SK-N-SH (cell line): Measurements from ENCODE around the gene GALNT12. TPM values are rescaled to one million over a fixed set of nuclear protein-coding genes. Genes with fewer than 3 reads are reported as not detected.

Source experiments
- CTCF ChIA-PET: fragments of 300-600, 350-600 bp; formaldehyde crosslinking; extraction: SDS; loops from one replicate; lab custom pipeline; 2021; lab: Yijun Ruan, JAX
- POLR2A ChIA-PET: fragments of 350-600 bp; sonication (Branson Sonifier 250); formaldehyde crosslinking; extraction: SDS; loops from one replicate; lab custom pipeline; 2020; ENCODE audit warnings: antibody characterized with exemption, inconsistent platforms; lab: Yijun Ruan, JAX
- DNase-seq: peaks from one replicate; pipeline ENCODE4 v3.0.0; 2012
- H2AFZ ChIP-seq: fragments of 200-600 bp; sonication (generic); 2 replicates; pipeline ENCODE4 v1.8.1; 2016; ENCODE audit warnings: antibody characterized with exemption, mild to moderate bottlenecking, low read depth
- H3F3A ChIP-seq: fragments of 200-600 bp; sonication (generic); replicated peaks from 2 replicates; pipeline ENCODE3; 2016; ENCODE audit warnings: antibody characterized with exemption, mild to moderate bottlenecking; ENCODE audit not compliant: insufficient read depth
- H3K27ac ChIP-seq, 2 experiments: fragments of 200-500 bp in 1 of 2; fragments of 200-600 bp in 1 of 2; sonication (Bioruptor generic) in 1 of 2; sonication (generic), shearing (Covaris generic) in 1 of 2; 2 replicates each; pipeline versions ENCODE4 v1.5.1 to v1.6.1; 2014 to 2016; ENCODE audit warnings: low read depth in 2 of 2, inconsistent platforms in 1 of 2, low read length in 1 of 2, mild to moderate bottlenecking in 1 of 2, mixed read lengths in 1 of 2
- H3K27me3 ChIP-seq: fragments of 200-600 bp; sonication (generic), shearing (Covaris generic); 2 replicates; pipeline ENCODE4 v1.6.1; 2016; ENCODE audit warnings: mixed run types; ENCODE audit not compliant: insufficient read depth
- H3K36me3 ChIP-seq, 2 experiments: fragments of 200-500 bp in 1 of 2; fragments of 200-600 bp in 1 of 2; sonication (Bioruptor generic) in 1 of 2; sonication (generic) in 1 of 2; replicated peaks in 1 of 2; 2 replicates each; pipeline versions ENCODE3 to v1.5.1; 2014 to 2016; ENCODE audit warnings: low read length in 1 of 2, mild to moderate bottlenecking in 1 of 2; ENCODE audit not compliant: insufficient read depth in 2 of 2, control insufficient read depth in 1 of 2
- H3K4me1 ChIP-seq, 2 experiments: fragments of 200-500 bp in 1 of 2; fragments of 200-600 bp in 1 of 2; sonication (Bioruptor generic) in 1 of 2; sonication (generic), shearing (Covaris generic) in 1 of 2; 2 replicates each; pipeline versions ENCODE4 v1.5.1 to v1.6.1; 2014 to 2016; ENCODE audit warnings: low read depth in 1 of 2, low read length in 1 of 2, mixed run types in 1 of 2; ENCODE audit not compliant: insufficient read depth in 2 of 2, control insufficient read depth in 1 of 2
- H3K4me2 ChIP-seq: fragments of 200-600 bp; sonication (generic), shearing (Covaris generic); 2 replicates; pipeline ENCODE4 v1.6.1; 2017; ENCODE audit warnings: mixed run types
- H3K4me3 ChIP-seq, 2 experiments: fragments of 200-500 bp in 1 of 2; fragments of 200-600 bp in 1 of 2; sonication (Bioruptor generic) in 1 of 2; sonication (generic), shearing (Covaris generic) in 1 of 2; 2 replicates each; pipeline versions ENCODE4 v1.5.1 to v1.8.1; 2014 to 2016; ENCODE audit warnings: low read depth in 2 of 2, inconsistent platforms in 1 of 2, low read length in 1 of 2, mild to moderate bottlenecking in 1 of 2, mixed read lengths in 1 of 2, moderate library complexity in 1 of 2
- H3K79me2 ChIP-seq: fragments of 200-600 bp; sonication (generic); 2 replicates; pipeline ENCODE4 v1.8.1; 2017; ENCODE audit warnings: mild to moderate bottlenecking; ENCODE audit not compliant: insufficient read depth
- H3K9ac ChIP-seq: fragments of 200-600 bp; sonication (generic); 2 replicates; pipeline ENCODE4 v1.6.1; 2017; ENCODE audit warnings: mixed run types
- H3K9me2 ChIP-seq: fragments of 200-600 bp; sonication (generic); 2 replicates; pipeline ENCODE4 v1.6.1; 2017; ENCODE audit warnings: mixed run types
- H3K9me3 ChIP-seq: fragments of 200-600 bp; sonication (generic); 2 replicates; pipeline ENCODE4 v1.6.1; 2017; ENCODE audit warnings: mixed run types, mild to moderate bottlenecking, moderate library complexity
- H4K20me1 ChIP-seq: fragments of 200-600 bp; sonication (generic); 2 replicates; pipeline ENCODE4 v1.6.1; 2017; ENCODE audit warnings: mild to moderate bottlenecking, mixed run types; ENCODE audit not compliant: insufficient read depth
- EP300 ChIP-seq, 2 experiments: IDR thresholded peaks; 2 replicates each; pipeline versions ENCODE4 v1.4.0 to v1.6.1; 2012; ENCODE audit warnings: borderline replicate concordance in 1 of 2, low read depth in 1 of 2, low read length in 1 of 2
- FOSL2 ChIP-seq: IDR thresholded peaks from 2 replicates; pipeline ENCODE4 v1.4.0; 2012; ENCODE audit warnings: low read depth, mild to moderate bottlenecking, moderate library complexity, borderline replicate concordance
- FOXJ3 ChIP-seq: sonication (generic); formaldehyde crosslinking; IDR thresholded peaks from 2 replicates; pipeline ENCODE4 v1.5.1; 2020; ENCODE audit warnings: mild to moderate bottlenecking, missing genetic modification reagents
- FOXM1 ChIP-seq: IDR thresholded peaks from 2 replicates; pipeline ENCODE4 v1.4.0; 2012; ENCODE audit warnings: low read depth, mild to moderate bottlenecking
- GABPA ChIP-seq: IDR thresholded peaks from 2 replicates; pipeline ENCODE4 v1.4.0; 2012; ENCODE audit warnings: low read depth, mild to moderate bottlenecking
- IRF3 ChIP-seq: fragments of 150-350 bp; IDR thresholded peaks from 2 replicates; pipeline ENCODE4 v1.6.1; 2016; ENCODE audit warnings: mild to moderate bottlenecking, low read depth, low read length
- MEF2A ChIP-seq: IDR thresholded peaks from 2 replicates; pipeline ENCODE4 v1.4.0; 2012; ENCODE audit warnings: low read depth, borderline replicate concordance
- MXI1 ChIP-seq: IDR thresholded peaks from 2 replicates; pipeline ENCODE4 v1.6.1; 2012; ENCODE audit warnings: mild to moderate bottlenecking, low read depth, low read length, improper control_type of control experiment
- NFIC ChIP-seq: IDR thresholded peaks from 2 replicates; pipeline ENCODE4 v1.4.0; 2012; ENCODE audit warnings: borderline replicate concordance
- NRF1 ChIP-seq: IDR thresholded peaks from 2 replicates; pipeline ENCODE4 v1.6.1; 2012; ENCODE audit warnings: low read depth, mild to moderate bottlenecking, low read length
- POLR2AphosphoS5 ChIP-seq: IDR thresholded peaks from 2 replicates; pipeline ENCODE4 v1.6.1; 2012; ENCODE audit warnings: low read depth, low read length
- RAD21 ChIP-seq: IDR thresholded peaks from 2 replicates; pipeline ENCODE4 v1.6.1; 2012; ENCODE audit warnings: mild to moderate bottlenecking, low read length
- RCOR1 ChIP-seq: fragments of 150-350 bp; IDR thresholded peaks from 2 replicates; pipeline ENCODE4 v1.6.1; 2017; ENCODE audit warnings: antibody characterized with exemption, low read length
- RFX5 ChIP-seq: IDR thresholded peaks from 2 replicates; pipeline ENCODE4 v1.6.1; 2012; ENCODE audit warnings: mild to moderate bottlenecking, improper control_type of control experiment, low read length
- RXRA ChIP-seq: IDR thresholded peaks from 2 replicates; pipeline ENCODE4 v1.4.0; 2012; ENCODE audit warnings: low read depth, mild to moderate bottlenecking, borderline replicate concordance
- SIN3A ChIP-seq: IDR thresholded peaks from 2 replicates; pipeline ENCODE4 v1.6.1; 2012; ENCODE audit warnings: low read depth, mild to moderate bottlenecking, low read length, moderate library complexity, borderline replicate concordance
- TAF1 ChIP-seq: IDR thresholded peaks from 2 replicates; pipeline ENCODE4 v1.6.1; 2012; ENCODE audit warnings: low read depth, mild to moderate bottlenecking, low read length, moderate library complexity, borderline replicate concordance
- USF2 ChIP-seq: fragments of 150-350 bp; IDR thresholded peaks from 2 replicates; pipeline ENCODE4 v1.6.1; 2017; ENCODE audit warnings: antibody characterized with exemption, low read length, low read depth, borderline replicate concordance
- ZBTB33 ChIP-seq: IDR thresholded peaks from 2 replicates; pipeline ENCODE4 v1.4.0; 2012; ENCODE audit warnings: low read depth, borderline replicate concordance
- WGBS: methylation state at CpG from one replicate; pipeline ENCODE4 v1.1.6; 2017; ENCODE audit warnings: low lambda C conversion rate; 5-methylcytosine and 5-hydroxymethylcytosine counted together
- polyA plus RNA-seq, 3 experiments: library from polyadenylated mRNA; depleted of rRNA; stranded (reverse); fragments of >200 nt; gene quantifications; 2 replicates each; pipeline ENCODE4 v1.2.3, GENCODE V29; 2012

Gene GALNT12
- polyA plus RNA-seq, 1 of the 3 experiments (the other 2 are of a cell fraction): 7.4 TPM

GRCh38 chr9:98778251-98778650 is 29.2 kb upstream of the GALNT12 start:
- Histone ChIP-seq H3K27ac (no peak overlapping the region), H3K79me2 (no peaks in the 10 kb centered on the region), H3K27me3 (no peaks in the 10 kb centered on the region), H3K4me3 (no peak overlapping the region), H3K4me2 (no peak overlapping the region), H2AFZ (no peak overlapping the region), H3K9ac (no peak overlapping the region), H4K20me1 (no peaks in the 10 kb centered on the region), H3K9me3 (no peaks in the 10 kb centered on the region), H3K9me2 (no peaks in the 10 kb centered on the region), H3K36me3 (peaks cover 10 to 14% of the 10 kb centered on the region in 2 experiments), H3K4me1 (no peaks in the 10 kb centered on the region), H3F3A (peaks cover 4% of the 10 kb centered on the region)
- ChIA-PET POLR2A (interaction anchor here (0.5 kb wide), 1 partner anchor 374 kb away, joined by 5 read pairs; no protein-coding TSS in a partner anchor), CTCF (interaction anchor here (2.4 to 12.1 kb wide), 3 partner anchors 13 to 515 kb away, joined by 8 to 198 read pairs (median 79); no protein-coding TSS in a partner anchor)
- 92% methylated on average over 2 of the region's 8 CpGs for WGBS
- DNase-seq: no peak
- TF ChIP-seq NRF1: no peak
- TF ChIP-seq RXRA: no peak
- no peak for TF ChIP-seq TAF1
- TF ChIP-seq FOSL2: no peak
- TF ChIP-seq EP300 (IDR thresholded peaks at IDR 0.05; ENCODE audit: borderline replicate concordance in 1 of 2, low read depth in 1 of 2, low read length in 1 of 2): no peak
- no peak for TF ChIP-seq NFIC
- TF ChIP-seq RFX5: no peak
- TF ChIP-seq SIN3A: no peak
- TF ChIP-seq ZBTB33: no peak
- TF ChIP-seq RAD21: no peak
- TF ChIP-seq GABPA: no peak
- TF ChIP-seq FOXJ3 (CRISPR knock-in tag): no peak
- no peak for TF ChIP-seq MXI1
- TF ChIP-seq USF2: no peak
- TF ChIP-seq IRF3: no peak
- no peak for TF ChIP-seq POLR2AphosphoS5
- TF ChIP-seq FOXM1: no peak
- no peak for TF ChIP-seq RCOR1
- no peak for TF ChIP-seq MEF2A
